ENCODE measurements around the gene MEF2A.
"Not testable (repeated sequence)": the region's sequence is repeated elsewhere in the genome, so short reads cannot be mapped to it uniquely, and the experiment has no call there.

Gene MEF2A

DNA sequence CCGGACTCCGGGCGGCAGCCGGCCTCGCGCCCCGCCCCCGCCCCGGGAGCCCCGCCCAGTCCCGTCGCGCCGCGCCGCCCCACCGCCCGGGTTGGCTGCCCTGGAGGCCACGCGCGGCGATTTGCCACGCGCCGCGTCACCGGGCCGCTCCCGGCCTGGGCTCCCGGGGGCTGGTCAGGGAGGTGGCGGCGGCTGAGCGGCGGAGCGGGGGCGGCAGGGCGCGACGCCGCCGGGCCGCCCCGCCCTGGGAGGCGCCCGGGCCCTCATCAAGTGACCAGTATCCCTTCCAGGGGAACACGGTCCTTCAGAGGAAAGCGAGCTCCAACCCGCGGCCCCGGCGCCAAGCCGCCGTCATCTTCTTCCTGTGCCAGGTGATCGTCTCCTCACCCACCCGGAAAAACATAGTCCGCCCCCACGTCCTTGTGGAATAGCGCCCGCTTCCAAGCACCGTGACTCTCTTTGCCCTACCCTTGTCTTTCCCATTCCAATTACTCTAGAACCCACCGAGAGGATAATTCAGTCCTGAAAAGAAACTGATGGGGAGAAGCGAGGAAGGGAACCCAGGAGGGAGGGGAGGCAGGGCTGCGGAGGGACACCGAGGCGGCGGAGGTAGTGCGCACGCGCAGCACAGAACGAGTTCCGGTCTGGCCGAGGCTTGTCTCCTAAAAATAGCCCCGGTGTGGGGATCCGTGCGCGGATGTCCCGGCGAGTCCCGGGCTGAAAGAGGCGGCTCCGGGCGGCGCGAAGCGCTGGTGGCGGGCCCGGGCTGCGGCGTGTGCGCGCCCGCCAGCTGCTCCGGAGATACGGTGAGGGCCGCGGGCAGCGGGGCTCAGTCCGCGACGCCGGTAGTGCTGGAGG is at the start of gene MEF2A:
Gene MEF2A (plus strand): TSS at position 686 of the 858 bp plus-strand sequence. CDS start 67,136 bp downstream, outside the sequence.
- peak; percentile 84 for DNase-seq (ENCODE audit: low read depth)

DNA sequence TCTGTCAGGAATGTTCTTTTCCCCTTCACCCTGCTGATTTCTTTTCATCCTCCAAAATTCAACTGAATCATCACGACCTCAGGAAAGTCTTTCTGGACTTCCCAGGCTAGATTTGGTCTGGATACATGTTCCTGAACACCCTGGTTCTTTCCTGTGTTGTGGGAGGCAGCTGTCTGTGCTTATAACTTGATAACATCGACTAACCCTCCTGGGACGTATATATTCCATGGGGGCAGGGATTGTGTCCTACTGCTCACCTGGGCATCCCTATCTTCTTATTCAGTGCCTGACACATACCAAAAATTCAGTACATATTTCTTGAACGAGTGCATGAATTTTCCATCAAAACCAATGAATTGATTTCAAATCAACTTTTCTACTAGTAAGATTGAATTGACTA is 47.6 kb upstream of the MEF2A start:
- no peak for DNase-seq (ENCODE audit: low read depth)

DNA sequence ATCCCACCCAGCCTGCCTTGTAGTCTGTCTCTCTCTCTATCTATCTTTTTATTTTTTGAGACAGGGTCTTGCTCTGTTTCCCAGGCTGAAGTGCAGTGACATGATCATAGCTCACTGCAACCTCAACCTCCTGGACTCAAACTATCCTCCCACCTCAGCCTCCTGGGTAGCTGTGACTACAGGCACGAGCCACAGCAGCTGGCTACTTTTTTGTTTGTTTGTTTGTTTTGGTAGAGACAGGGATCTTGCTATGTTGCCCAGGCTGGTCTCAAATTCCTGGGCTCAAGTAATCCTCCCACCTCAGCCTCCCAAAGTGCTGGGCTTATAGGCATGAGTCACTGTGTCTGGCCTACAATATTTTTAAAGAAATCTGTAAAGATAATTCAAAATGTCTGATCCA is 46.4 kb upstream of the MEF2A start:
- not testable (repeated sequence) for DNase-seq (ENCODE audit: low read depth)

DNA sequence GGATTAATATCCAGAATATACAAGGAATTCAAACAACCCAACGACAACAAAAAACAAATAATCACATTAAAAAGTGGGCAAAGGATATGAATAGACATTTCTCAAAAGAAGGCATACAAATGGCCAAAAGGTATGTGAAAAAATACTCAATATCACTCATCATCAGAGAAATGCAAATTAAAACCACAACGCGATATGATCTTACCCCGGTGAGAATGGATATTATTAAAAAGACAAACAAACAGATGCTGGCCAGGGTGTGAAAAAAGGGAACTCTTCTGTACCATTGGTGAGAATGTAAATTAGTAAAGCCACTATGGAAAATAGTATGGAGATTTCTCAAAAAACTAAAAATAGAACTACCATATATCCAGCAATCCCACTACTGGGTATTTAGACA is 43.5 kb upstream of the MEF2A start:
- DNase-seq (ENCODE audit: low read depth), result no peak

DNA sequence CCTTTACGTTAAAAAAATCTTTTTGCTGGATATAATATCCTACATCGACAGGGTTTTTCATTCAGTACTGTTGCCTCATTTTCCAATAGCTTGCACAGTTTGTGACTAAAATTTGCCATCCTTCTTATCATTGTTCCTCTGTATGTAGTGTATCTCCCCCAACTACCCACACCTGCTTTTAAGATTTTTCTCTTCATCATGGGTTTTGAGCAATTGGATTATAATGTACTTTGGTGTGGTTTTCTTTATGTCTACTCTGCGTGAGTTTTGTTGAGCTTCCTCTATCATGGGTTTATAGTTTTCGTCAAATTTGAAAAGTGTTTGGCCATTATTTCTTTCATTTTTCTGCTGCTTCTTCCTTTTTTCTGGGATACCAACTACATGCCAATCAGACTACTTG is 39.6 kb upstream of the MEF2A start:
- DNase-seq (ENCODE audit: low read depth), result no peak

DNA sequence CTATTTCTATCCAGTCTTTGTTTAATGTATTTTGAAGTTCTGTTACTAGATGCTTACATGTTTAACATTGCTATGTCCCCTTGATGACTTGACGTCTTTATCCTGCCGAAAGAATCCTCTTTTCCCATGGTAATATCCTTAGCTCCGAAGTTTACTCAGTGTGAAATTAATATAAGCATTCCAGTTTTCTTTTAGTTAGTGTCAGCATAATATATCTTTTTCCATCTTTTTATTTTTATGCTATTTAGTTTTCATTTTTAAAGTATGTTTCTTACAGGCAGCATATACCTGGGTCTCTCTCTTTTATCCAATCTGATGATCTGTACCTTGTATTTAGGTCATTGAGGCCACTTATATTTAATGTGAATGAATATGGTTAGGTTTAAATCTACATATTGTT is 39.1 kb upstream of the MEF2A start:
- DNase-seq (ENCODE audit: low read depth), result no peak

DNA sequence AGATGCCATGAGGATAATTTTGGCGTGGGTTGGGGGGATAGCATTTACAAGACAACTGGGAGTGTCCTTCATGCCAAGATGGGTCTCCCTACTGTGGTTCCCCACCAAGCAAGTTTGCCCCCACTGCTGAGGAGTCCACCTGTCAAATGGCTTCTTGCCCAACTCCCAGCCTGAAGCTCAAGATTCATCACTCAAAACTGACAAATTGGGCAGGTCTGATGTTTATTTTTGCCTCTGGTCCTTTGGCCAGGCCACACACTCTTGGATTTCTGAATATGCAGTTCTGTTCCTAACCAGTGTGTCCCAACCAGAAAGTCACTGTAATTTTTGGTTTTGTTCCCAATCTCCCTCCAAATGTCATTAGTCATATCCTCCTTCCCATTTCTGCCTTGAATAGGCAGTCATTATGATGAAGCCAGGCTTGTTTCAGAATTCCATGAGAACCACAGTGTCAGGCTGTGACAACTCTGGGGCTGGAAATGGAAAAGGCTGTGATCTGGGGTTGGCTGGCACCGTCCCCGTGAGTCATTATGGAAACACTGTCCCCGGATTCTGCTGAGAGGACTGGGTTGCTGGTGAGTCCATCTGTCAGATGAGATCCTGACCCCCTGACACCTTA is 29.3 kb upstream of the MEF2A start:
- DNase-seq (ENCODE audit: low read depth), result no peak

DNA sequence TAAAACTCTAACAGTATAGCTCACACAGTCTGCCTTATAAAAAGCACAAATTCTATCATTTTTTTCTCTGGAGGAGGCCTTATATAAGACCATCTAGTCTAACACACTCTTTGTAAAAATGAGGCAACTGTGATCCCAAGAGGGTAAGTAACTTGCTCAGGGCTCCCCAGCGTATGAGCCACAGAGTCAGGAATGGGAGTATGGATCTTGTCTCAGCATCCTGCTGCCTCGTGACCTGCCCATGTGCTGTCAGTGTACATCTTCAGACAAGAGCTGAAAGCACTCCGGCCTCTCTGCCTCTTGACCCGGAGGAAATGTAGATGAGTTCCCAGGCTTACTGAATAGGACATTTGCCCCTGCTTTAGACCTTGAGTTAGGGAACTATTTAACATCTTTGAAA is 28.4 kb upstream of the MEF2A start:
- no peak for DNase-seq (ENCODE audit: low read depth)

DNA sequence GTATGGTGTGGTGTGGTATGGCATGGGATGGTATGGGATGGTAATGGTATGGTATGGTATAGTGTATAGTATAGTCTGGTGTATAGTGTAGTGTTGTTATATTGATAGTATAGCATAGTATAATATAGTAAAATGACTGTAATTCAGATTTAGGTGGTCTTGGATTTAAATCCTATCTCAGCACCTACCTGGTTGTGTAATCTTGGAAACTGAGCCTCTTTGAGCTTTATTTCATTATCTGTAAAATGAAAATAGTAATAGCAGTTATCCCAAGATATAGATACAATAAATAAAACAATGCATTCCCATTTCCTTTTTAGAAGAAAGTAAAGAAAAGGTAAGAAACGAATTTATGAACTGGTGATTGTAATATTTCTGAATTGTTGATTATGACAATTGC is 27.5 kb upstream of the MEF2A start:
- no peak for DNase-seq (ENCODE audit: low read depth)

DNA sequence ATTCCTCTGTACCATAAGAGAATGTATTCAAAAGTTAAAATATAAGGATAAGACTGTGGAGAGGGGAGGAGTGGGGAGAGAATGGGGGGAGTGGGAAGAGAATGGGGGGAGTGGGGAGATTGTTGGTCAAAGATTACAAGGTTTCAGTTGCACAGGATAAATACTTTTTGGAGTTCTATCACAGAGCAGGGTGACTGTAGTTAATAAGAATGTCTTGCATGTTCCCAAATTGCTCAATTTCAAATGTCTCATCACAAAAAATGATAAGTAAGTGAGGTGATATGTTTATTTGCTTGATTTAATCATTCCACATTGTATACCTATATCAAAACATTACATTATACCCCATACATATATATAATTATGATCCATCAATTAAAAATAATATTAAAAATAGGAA is 23.0 kb upstream of the MEF2A start:
- no peak for DNase-seq (ENCODE audit: low read depth)

DNA sequence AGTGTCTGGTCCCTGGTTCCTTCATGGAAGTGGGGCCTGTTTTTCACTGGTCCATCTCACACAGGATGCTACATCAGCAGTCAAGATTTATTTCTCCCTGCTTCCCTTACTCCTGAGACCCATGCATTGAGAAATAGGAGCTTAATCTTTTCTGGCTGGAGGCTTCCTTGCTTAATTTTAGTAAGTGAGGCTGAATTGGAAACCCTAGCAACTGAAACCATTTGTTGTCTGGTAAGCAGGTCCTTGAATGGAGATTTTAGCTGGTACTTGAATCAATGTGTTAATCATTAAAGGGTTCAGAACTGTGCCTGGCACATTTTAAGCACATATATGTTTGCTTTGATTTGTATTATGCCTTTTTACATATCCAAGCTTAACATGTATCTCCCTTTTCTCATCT is 20.2 kb upstream of the MEF2A start:
- no peak for DNase-seq (ENCODE audit: low read depth)

DNA sequence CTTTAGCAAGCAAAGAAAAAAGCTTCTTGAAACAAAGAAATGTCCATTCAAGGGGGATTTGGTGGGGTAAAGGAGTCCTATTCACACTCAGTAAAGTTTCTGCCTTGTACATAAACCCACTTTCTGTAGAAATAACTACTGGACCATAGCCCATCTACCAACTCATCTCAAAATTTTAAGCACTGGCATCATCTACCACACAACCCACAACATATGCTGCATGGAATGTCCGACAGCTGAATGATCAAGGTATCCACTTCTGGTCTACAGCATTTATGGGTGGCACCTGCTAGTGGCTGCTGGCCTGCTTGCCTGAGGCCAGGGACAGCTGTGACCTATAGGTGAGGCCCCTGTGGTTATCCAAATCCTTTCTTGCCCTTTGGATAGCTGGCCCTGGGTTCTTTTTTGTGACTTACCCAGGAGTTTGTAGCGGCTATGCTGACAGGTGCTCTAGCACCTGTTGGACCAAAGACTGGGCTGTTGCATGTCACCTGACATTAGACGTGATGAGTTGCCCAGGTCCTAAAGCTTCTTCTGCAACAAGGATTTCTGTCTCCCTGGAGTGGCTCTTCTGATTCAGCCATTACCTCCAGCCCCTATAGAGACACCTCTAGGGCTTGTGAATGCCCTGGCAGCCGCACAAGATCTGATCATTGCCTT is 19.2 kb upstream of the MEF2A start:
- no peak for DNase-seq (ENCODE audit: low read depth)

DNA sequence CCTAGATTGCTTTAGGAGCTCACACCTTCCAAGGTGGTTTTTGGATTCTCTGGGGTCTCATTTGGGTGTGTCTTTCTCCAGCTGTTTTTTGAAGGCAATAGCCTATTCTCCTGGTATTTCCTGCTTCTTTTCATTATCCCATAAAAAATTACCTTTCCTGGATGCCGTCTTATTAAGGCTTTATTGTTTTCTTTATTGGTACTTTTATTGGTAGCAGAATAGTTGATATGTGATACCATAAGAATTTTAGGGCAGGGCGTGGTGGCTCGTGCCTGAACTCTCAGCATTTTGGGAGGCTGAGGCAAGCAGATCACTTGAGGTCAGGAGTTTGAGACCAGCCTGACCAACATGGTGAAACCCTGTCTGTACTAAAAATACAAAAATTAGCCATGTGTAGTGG is 18.3 kb upstream of the MEF2A start:
- no peak for DNase-seq (ENCODE audit: low read depth)

DNA sequence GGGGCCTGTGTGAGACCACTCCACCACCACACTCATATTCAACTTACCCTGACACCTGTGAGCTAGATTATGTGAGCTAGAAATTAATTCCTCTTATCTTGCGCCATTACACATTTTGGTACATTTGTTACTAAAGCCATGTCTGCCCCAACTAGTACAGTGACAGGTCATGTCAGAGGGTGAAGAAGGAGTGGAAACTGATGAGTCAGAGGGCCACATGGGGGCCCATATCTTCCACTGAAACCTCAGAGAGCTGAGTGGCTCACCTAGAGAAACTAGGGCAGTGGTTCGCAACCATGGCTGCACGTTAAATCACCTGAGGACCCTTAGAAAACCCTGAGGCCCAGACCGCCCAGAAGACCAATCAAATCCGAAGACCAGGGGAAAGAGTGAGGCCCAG is 15.7 kb upstream of the MEF2A start:
- DNase-seq (ENCODE audit: low read depth), result peak; percentile 4

DNA sequence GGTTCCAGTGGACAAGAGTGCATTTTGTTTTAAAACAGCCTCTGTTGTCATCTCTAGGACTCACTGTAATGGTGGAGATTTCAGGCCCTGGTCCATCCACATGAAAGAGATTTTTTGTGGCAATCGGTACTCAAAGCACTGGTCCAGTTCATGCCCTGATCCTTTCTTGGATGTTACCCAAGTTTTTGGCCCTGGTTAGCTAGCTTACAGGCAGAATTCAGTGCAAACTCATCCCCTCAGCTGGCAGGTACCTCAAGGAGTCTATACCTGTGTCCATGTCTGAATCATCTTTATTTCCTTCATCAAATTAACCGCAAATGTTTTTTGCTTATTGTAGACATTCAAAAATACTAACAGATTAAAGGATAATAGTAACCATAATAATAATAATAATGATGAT is 13.7 kb upstream of the MEF2A start:
- no peak for DNase-seq (ENCODE audit: low read depth)

DNA sequence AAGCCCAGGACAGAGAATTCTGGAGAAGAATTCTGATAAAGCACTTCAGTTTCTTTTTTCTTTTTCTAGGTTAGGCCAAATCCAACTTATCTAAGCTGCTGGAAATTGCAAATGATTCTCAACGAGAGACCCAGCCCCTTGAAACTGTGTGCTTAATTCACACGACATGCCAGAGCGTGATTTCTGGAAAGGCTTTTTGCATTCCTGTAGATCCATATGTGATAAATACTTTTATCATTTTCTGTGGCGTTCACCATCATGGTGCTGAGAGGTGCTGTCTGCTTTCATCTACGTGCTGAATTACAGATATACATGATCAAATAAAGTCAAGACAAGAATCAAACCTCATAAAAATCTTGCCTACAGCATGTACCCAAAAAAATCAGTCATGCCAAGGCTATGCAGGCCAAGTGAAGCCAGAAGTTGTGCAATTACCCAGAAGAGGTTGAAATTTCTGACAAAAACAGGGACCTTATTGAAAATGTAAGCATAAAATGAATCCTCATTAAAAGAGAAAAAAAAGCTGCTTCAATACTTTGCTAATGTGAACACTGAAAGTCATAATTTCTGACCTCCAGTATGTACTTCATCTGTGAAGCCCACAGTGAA is 10.8 kb upstream of the MEF2A start:
- no peak for DNase-seq (ENCODE audit: low read depth)

DNA sequence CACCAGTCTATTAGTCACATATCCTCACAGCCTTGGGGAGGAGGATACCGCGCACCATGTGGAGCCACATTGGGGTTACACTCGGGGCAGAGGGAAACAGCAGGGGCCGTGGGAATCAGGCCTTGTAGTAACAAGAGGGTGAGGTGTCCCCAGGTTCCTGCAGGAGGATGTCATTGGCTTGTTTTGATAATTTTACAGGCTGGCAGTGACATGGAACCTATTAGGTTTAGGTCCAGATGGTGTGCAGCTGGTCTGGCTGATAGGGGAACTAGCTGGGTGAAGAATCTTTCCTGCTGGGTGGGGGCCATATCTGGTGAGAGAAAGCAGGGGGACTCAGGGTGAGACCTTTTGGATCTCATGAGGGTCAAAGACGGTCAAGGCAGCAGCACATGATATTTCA is 9.8 kb upstream of the MEF2A start:
- no peak for DNase-seq (ENCODE audit: low read depth)

DNA sequence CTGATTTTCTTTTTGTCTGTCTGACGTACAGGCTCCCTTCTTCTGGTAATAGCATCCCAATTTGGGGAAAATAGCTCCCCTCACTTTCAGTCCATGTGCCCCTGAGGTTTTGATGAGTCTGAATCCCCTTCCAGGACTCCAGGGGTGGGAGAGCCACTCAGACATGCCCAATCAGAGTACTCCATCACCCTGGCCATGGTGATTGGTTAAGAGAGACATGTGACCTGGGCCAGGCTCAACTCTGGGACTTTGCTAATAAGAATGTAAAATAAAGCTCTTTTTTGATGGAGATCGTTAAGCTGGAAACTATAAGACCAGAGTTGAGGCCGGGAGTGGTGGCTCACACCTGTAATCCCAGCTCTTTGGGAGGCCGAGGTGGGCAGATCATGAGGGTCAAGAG is 9.2 kb upstream of the MEF2A start:
- no peak for DNase-seq (ENCODE audit: low read depth)

DNA sequence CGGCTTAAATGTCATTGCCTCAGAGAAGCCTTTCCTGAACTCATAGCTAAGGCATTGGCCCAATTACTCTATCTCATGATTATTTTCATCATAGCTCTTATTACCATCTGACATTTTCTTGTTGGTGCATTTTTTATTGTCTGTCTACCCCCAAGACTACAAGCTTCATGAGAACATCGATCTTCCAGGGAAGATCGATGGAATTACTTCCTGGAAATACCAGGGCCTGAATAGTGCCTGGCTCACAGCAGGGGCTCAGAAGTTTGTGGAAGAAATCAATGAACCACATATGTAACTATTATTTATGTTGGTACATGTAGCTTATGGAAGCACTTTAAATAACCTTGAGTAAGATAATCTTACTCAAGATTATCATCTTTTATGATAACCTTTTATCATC is 7.7 kb upstream of the MEF2A start:
- no peak for DNase-seq (ENCODE audit: low read depth)

DNA sequence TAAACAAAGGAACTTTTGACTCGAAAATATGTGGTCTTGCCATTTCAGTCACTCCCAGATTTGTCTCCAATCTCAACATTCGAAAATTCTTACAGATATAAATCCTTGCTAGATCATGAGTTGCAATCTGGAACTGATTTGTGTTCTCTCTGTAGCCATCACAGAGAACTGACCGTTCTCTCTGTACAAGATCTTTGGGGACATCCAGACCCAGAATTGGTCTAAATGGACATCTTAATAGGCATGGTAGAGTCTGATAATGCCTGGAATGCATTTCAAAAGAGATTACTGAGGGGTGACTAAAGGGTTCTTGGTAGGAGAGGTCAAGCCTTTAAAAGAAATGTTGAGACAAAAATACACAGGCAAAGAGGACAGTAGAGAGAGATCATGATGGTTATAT is 7.2 kb upstream of the MEF2A start:
- DNase-seq (ENCODE audit: low read depth), result no peak

DNA sequence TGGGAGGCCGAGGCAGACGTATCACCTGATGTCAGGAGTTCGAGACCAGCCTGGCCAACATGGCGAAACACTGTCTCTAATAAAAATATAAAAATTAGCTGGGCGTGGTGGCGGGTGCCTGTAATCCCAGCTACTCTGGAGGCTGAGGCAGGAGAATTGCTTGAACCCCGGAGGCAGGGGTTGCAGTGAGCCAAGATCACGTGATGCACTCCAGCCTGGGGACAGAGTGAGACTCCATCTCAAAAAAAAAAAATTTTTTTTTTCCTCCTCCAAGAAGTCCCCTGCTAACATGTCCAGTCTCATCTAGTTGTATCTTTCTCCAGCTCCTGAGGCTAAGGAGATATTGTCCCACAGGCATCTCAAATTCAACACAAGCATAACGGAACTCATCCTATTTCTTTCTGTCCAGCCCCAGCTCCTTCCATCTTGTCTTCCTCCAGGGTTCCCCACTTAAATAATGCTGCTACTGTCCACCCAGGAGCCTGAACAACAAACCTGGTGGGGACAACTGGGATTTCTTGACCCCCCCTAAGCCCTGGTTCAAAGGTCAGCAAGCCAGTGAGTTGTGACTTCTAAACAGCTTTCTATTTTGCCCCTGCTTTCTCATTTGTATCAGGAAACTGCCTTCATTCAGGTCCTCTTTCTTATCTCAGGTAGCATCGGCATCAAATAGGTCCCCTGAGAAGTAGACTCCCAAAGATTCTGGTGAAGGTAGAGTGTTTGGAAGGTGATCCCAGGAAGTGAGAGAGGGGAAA is 4.1 kb upstream of the MEF2A start:
- DNase-seq (ENCODE audit: low read depth), result no peak

DNA sequence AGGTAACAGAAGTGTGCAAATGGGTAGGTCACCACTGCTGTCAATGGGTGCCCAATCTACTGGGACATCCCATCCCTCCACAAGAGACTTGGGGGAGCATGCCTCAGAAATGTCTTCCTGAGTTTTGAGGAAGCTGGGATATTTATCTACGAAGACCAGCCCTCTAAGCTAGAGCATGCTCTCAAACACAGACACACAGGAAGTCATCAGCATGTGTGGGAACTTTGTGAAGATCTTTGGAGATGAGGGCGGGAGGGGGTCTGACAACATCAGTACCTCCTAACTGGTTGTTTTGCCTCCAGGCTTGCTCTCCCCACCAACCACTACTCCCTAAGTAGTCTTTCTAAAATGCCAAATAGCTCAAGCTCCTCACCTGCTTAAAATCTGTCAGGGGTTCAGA is 3.5 kb upstream of the MEF2A start:
- no peak for DNase-seq (ENCODE audit: low read depth)

Measured in stimulated activated CD4-positive, alpha-beta T cell treated with anti-CD3 and anti-CD28 coated beads, Interleukin-2, amount 100 ng/mL, for 4 hours (primary cell).